Smooth muscle cell (in vitro differentiated cells): ENCODE measurements around the gene POU2F2. TPM values are rescaled to one million over a fixed set of nuclear protein-coding genes. Genes with fewer than 3 reads are reported as not detected.
A peak's percentile ranks its signal among the peaks of the same experiment; 100 is the strongest.

Experiments used
- DNase-seq: peaks from one replicate; lab custom pipeline; 2025; ENCODE audit not compliant: unreplicated experiment; lab: John Stamatoyannopoulos, UW
- H2AFZ ChIP-seq: fragments of 200-600 bp; sonication (generic); 2 replicates; pipeline ENCODE4 v1.6.0; 2016; ENCODE audit warnings: antibody characterized with exemption, low read depth, mild to moderate bottlenecking
- H3F3A ChIP-seq: fragments of 200-600 bp; sonication (generic); 2 replicates; pipeline ENCODE4 v1.6.0; 2017; ENCODE audit warnings: antibody characterized with exemption, low read depth
- H3K27ac ChIP-seq: fragments of 200-600 bp; sonication (generic); 2 replicates; pipeline ENCODE4 v1.5.1; 2016; ENCODE audit warnings: low read depth, mild to moderate bottlenecking
- H3K27me3 ChIP-seq: fragments of 200-600 bp; sonication (generic); 2 replicates; pipeline ENCODE4 v1.6.1; 2016; ENCODE audit warnings: low read depth, mild to moderate bottlenecking
- H3K36me3 ChIP-seq: fragments of 200-600 bp; sonication (generic); 2 replicates; pipeline ENCODE4 v1.5.1; 2016; ENCODE audit warnings: low read depth
- H3K4me1 ChIP-seq: fragments of 200-600 bp; sonication (generic); 2 replicates; pipeline ENCODE4 v1.5.1; 2016; ENCODE audit warnings: low read depth
- H3K4me2 ChIP-seq: fragments of 200-600 bp; sonication (generic); 2 replicates; pipeline ENCODE4 v1.6.0; 2016; ENCODE audit warnings: mild to moderate bottlenecking
- H3K4me3 ChIP-seq: fragments of 200-600 bp; sonication (generic); 2 replicates; pipeline ENCODE4 v1.5.1; 2016; ENCODE audit warnings: mild to moderate bottlenecking
- H3K79me2 ChIP-seq: fragments of 200-600 bp; sonication (generic); 2 replicates; pipeline ENCODE4 v1.6.0; 2016; ENCODE audit warnings: low read depth, mild to moderate bottlenecking
- H3K9ac ChIP-seq: fragments of 200-600 bp; sonication (generic); 2 replicates; pipeline ENCODE4 v1.6.0; 2016; ENCODE audit warnings: low read depth
- H3K9me3 ChIP-seq: fragments of 200-600 bp; sonication (generic); replicated peaks from 2 replicates; pipeline ENCODE4 v1.5.1; 2016; ENCODE audit warnings: low read depth
- H4K20me1 ChIP-seq: fragments of 200-600 bp; sonication (generic); 2 replicates; pipeline ENCODE4 v1.6.0; 2016; ENCODE audit warnings: low read depth
- WGBS: methylation state at CpG from one replicate; pipeline ENCODE4 v1.1.7; 2016; ENCODE audit warnings: low lambda C conversion rate; 5-methylcytosine and 5-hydroxymethylcytosine counted together
- polyA plus RNA-seq: library from polyadenylated mRNA; unstranded; fragments of >200 nt; fragmentation: Nextera tagmentation; extraction: Ambion mirVana; gene quantifications from 2 replicates; pipeline ENCODE4 v1.2.1, GENCODE V29; 2016
- total RNA-seq: library from RNA; depleted of rRNA; stranded (reverse); fragments of >200 nt; gene quantifications from 2 replicates; pipeline ENCODE4 v1.2.3, GENCODE V29; 2014
- TF ChIP-seq, protein P1 (sequence below): fragments of 200-600 bp; sonication (generic); IDR thresholded peaks from 2 replicates; pipeline ENCODE4 v1.5.1; 2017; ENCODE audit warnings: borderline replicate concordance, mild to moderate bottlenecking, antibody characterized with exemption; ENCODE audit not compliant: insufficient read depth, poor library complexity, severe bottlenecking

Gene POU2F2
- total and polyA plus RNA-seq, 2 experiments from 2014 or later = 0.99 to 6.3 TPM

DNA sequence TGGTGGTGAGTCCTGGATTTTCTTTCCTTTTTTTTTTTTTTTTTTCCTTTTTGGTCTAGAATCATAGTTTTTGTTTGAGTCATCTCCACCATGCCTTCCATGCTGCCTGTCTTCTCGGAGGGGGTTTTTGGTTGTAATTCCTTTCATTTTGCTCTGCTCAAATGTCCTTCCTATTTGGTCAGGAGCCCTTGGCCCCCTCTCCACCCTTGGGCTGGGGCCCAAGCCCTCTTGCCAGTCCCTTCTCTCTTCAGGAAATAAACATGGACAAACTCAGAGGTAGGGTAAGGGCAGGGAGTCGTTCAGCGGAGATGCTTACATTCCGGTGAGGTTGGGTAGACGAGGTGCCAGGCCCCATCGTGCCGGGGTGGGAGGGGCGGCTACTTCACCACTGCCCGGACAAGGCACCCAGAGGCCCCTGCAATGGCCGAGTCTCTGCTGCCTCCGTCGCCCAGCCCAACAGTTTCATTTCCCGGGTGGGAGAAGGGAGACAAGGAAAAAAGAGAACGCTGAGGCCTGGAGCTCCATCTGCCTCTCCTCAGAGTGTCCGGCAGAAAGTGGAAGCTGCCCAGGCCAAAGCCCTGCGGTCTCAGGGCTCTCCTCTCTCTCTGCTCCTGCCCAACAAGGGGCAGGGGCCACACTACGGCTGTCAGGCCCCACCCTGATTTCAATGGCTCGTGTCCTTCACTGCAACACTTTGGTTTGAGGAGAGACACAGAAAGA lies 43.6 kb downstream of the POU2F2 start:
- Histone ChIP-seq H3F3A (peaks cover 3% of the 10 kb centered on the region), H3K4me2 (peak overlapping the region; percentile 80), H3K4me3 (no peak overlapping the region), H3K9me3 (no peaks in the 10 kb centered on the region), H3K4me1 (peaks cover 6% of the 10 kb centered on the region), H3K9ac (peak overlapping the region; percentile 48), H3K27ac (peak overlapping the region; percentile 80), H4K20me1 (no peaks in the 10 kb centered on the region), H3K79me2 (no peaks in the 10 kb centered on the region), H3K36me3 (no peaks in the 10 kb centered on the region), H3K27me3 (no peaks in the 10 kb centered on the region), H2AFZ (peak overlapping the region; percentile 15)
- TF ChIP-seq, protein P1, sequence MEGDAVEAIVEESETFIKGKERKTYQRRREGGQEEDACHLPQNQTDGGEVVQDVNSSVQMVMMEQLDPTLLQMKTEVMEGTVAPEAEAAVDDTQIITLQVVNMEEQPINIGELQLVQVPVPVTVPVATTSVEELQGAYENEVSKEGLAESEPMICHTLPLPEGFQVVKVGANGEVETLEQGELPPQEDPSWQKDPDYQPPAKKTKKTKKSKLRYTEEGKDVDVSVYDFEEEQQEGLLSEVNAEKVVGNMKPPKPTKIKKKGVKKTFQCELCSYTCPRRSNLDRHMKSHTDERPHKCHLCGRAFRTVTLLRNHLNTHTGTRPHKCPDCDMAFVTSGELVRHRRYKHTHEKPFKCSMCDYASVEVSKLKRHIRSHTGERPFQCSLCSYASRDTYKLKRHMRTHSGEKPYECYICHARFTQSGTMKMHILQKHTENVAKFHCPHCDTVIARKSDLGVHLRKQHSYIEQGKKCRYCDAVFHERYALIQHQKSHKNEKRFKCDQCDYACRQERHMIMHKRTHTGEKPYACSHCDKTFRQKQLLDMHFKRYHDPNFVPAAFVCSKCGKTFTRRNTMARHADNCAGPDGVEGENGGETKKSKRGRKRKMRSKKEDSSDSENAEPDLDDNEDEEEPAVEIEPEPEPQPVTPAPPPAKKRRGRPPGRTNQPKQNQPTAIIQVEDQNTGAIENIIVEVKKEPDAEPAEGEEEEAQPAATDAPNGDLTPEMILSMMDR = no peak
- WGBS = 63% methylated on average over 18 of the region's 18 CpGs
- no peak for DNase-seq

DNA sequence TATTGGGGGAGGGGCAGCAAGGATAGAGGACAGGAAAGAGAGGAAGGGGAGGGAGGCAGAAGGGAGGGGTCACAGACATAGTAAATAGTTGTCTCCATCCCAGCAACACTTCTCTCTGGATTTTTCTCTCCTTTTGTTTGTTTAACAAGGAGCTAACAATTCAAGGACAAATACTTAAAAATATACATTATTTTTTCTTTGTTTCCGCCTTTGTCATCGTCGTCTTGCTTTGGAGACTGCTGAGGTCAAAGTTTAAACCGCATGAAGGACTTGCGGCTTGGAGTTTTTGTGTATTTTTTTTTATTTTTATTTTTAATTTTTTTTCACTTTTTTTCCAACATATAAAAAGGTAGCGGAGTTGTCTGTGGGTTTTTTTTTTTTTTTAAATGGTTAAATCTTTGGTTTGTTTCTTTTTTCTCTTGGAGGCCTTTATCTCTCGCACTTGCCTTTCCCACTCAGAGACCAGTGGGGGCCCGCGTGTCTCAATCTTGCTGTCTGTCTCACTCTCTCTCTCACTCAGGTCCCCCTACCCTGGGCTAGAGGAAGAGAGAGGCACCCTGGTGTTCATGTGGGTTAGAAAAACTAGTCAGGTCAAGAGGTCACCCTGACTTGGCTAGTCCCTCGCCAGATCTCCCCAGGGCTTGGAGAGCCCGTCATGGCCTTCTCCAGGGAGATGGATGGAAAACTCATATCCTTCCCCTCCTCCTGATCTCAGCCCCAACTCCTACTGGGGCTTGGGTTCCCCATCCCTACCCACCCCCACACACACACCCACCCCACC lies 45.3 kb downstream of the POU2F2 start:
- no peak for DNase-seq

DNA sequence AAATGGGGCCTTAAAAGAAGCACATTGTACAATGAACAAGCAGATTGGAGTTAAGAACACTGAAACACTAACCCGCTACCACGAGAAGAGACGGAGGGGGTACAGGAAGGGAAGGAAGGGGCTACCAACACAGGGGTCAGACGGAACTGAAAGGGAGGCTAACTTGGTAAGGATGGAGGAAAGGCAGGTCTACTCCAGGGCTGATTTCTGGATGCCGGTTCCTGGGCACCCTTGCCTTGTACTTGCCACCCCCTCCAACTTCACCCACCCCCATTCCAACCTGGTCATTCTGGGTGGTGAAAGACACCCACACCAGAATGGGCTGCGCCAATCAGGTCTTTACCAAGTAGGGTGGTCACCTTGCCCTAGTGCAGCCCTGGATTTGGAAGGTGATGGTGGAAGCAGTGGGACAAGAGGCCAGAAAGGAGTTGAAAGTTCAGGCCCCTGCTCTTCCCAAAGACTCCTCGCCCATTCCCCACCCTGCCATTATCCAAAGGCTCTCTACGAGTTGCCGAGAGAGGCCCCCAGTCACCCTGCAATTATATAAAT lies 46.0 kb downstream of the POU2F2 start:
- H3K4me3 ChIP-seq = no peak overlapping the region
- no peaks in the 10 kb centered on the region for H3K9me3 ChIP-seq
- no peak overlapping the region for H3K9ac ChIP-seq
- H2AFZ ChIP-seq = no peak overlapping the region
- H3K79me2 ChIP-seq = peaks cover 16% of the 10 kb centered on the region
- peaks cover 8% of the 10 kb centered on the region for H4K20me1 ChIP-seq
- WGBS = 91% methylated on average over 9 of the region's 9 CpGs
- H3F3A ChIP-seq = peaks cover 3% of the 10 kb centered on the region
- TF ChIP-seq, protein P1 = no peak
- H3K27ac ChIP-seq = no peak overlapping the region
- no peaks in the 10 kb centered on the region for H3K27me3 ChIP-seq
- no peak overlapping the region for H3K4me2 ChIP-seq
- DNase-seq = no peak
- H3K36me3 ChIP-seq = no peaks in the 10 kb centered on the region
- peaks cover 6% of the 10 kb centered on the region for H3K4me1 ChIP-seq

More for the DNA sequence above, 45.3 kb downstream of the POU2F2 start:
- H3K4me3 ChIP-seq = no peak overlapping the region
- H3K4me2 ChIP-seq = no peak overlapping the region
- H2AFZ ChIP-seq = no peak overlapping the region
- H3K79me2 ChIP-seq = peaks cover 16% of the 10 kb centered on the region
- no peak overlapping the region for H3K27ac ChIP-seq
- peaks cover 3% of the 10 kb centered on the region for H3F3A ChIP-seq
- WGBS = 87% methylated on average over 10 of the region's 11 CpGs
- no peak overlapping the region for H3K9ac ChIP-seq
- TF ChIP-seq, protein P1 = no peak
- no peaks in the 10 kb centered on the region for H3K27me3 ChIP-seq
- H3K9me3 ChIP-seq = no peaks in the 10 kb centered on the region
- peaks cover 6% of the 10 kb centered on the region for H3K4me1 ChIP-seq
- no peaks in the 10 kb centered on the region for H3K36me3 ChIP-seq
- peaks cover under 1% of the 10 kb centered on the region for H4K20me1 ChIP-seq
